Measurements from ENCODE around the gene BBS9.

BBS9 gene

GRCh38 chr7:33388332-33388731 lies 259.0 kb downstream of the BBS9 start:
- DNase-seq = no peak

GRCh38 chr7:33392148-33392547 lies 262.8 kb downstream of the BBS9 start:
- DNase-seq = no peak

- DNase-seq = no peak
Measured at GRCh38 chr7:33393770-33394169, 264.4 kb downstream of the BBS9 start.

- no peak for DNase-seq
Measured at GRCh38 chr7:33395340-33395739, 266.0 kb downstream of the BBS9 start.

DNA sequence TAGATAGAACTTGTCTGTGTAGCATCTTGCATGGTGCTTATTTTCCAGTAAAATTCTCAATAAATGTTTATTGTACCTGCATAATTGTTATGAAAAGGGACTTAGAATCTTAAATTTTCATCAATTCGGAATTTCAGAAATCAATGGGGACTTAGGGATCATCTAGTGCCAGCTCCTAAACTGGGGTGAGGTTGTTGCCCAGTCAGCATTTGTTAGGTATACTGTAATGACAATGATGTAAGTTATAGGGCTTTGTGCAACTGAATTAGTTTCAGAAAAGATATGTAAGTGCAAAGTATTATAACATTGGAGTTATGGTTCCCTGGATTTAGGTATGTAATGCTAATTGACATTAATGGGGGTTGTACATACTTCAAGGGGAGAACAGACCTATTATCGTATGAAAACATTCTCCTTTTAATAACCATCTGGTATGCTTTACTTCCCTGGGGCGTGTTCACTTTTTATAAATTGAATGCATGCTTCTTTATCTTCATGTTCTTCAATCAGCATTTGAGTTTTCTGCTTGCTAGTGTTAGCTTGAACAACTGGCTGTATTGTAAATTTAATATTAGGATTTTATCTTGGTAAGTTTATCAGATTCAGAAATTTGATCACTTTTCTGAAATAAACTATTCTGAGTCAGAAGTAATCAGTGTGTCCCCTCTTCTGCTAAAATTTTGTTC lies 270.3 kb downstream of the BBS9 start:
- DNase-seq = no peak

DNA sequence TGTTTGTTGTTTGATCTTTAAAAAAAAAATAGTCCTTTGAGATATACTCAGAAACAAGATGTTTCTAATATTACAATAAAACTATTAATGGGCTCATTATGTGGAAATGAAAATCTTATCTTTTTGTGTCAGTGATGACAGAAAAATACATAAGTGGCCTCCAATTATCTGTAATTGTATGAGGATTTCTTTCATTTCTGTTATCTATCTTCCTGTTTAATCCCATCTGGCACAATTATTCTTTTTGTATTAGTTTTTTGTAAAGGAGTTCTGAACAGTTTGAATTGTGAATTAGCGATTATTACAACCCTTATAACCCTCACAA lies 270.8 kb downstream of the BBS9 start:
- DNase-seq = no peak

DNA sequence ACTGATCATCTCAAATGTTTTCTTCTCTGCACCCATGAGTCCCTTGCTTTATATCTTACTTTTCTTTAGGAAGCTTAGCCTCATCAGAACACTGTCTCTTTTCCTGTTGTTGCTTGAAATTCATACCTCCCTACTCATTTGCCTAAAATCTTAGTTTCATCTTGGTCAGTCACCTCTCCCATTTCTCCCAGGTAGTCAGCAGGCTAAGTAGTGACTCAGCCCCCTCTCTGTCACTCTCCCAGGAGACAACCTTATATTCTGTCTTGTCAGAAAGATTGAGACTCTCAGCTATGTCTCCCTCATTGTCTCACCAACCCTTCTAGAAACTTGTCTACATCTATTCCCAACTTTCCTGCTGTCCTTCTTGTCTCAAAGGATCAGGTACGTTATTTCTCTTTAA lies 280.9 kb downstream of the BBS9 start:
- DNase-seq = no peak

- no peak for DNase-seq
Measured at GRCh38 chr7:33411020-33411419, 281.7 kb downstream of the BBS9 start.

GRCh38 chr7:33412331-33412730 lies 283.0 kb downstream of the BBS9 start:
- no peak for DNase-seq

GRCh38 chr7:33418251-33418701 lies 288.9 kb downstream of the BBS9 start:
- no peak for DNase-seq

- no peak for DNase-seq
Measured at GRCh38 chr7:33420311-33420940, 291.1 kb downstream of the BBS9 start.

- no peak for DNase-seq
Measured at GRCh38 chr7:33421429-33421828, 292.1 kb downstream of the BBS9 start.

DNA sequence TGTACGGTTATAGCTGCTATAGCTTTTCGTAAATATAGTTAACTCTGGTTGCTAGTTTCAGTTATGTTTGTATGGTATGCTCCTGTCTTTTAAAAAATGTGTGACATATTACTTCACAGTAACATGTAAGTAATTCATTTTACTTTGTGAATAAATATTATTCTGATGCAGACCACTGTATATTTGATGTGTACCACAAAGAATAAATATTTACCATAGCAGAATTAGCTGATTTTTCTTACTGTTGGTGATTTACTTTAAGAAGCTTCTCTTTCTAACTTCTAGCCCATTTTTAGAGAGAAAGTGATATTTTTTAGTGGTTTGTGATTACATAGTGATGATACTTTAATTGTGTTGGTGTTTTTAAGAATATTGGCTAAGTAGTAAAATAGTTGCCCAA lies 292.8 kb downstream of the BBS9 start:
- DNase-seq = no peak

DNA sequence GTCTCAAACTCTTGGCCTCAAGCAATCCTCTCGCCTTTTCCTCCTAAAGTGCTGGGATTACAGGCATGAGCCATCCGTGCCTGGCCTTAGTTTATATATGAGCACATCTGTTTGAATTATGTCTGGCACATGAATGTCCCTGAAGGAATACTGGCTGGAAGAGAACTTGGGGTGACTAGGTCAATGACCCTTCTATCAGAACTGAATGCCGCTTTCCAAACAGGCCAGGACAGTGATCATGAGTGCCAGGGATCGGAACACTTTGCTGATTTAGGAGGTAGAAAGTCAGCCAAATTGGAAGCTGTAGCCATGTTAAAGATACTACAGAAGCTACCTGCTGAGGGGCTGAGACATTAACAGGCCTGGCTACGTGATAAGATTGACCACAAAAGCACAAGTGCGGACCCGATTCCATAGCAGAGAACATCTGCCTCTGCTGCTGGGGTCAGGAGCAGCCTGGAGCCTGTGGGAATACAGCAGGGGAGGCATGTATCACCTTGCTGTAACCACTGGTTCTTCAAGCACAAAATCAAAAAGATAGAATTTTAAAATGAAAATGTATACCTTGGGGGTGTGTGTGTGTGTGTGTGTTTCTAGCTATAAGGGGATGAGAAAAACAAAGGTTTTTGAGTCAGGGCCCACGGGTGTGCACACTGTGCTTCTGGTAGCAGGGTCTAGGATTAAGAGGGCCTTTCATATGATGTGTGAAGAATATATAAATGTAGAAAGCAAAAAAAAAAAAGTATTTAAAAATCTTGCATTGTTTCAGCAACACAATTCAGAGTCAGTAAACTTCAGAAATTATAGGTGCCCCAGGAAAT lies 293.7 kb downstream of the BBS9 start:
- no peak for DNase-seq

- DNase-seq = no peak
Measured at GRCh38 chr7:33423646-33424020, 294.3 kb downstream of the BBS9 start.

DNA sequence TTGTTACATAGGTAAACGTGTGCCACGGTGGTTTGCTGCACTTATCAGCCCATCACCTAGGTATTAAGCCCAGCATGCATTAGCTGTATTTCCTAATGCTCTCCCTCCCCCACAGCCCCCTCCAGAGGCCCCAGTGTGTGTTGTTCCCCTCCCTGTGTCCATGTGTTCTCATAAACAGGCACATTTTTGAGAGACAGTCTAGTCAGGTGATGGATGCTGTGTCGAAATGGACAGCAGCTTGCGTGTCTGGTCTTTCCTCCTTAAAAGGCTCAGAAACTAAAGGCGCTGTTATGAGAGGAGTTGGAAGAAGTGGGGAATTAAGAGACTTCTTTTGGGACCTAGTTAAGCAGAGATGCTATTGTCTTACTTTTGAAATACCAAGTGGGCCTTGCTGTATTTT lies 296.0 kb downstream of the BBS9 start:
- no peak for DNase-seq

DNA sequence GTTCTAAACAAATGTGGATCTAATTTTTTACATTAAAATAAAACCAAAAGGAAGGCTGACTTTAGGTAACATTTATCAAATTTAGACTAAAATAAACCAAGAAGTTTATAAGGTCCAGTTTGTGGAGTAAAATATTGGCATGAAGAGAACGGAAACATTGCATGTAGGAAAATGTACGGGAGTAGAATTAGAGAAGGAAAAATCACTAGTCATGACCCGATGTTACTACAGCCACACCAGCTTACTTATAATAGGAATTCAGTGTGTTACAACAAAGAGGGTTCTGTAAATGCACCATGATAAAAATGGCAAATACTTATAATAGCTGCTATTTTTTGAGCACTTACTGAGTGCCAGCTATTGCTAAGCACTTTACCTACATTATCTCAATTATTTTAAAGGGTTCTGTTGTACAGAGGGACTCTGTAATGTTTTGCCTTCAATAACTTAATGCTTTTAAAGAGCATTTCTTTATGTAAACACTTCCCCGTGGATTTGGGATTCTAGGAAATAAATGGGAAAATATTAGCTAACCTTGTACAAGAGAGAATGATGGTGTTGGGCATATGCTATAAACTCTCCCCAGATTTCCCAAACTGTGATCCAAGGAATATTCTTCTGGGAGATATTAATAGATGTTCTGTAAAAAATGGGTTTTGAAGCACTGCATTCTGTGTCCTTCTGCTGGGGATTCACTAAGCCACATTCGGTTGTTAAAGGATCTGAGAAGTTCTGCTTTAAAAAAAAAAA lies 296.7 kb downstream of the BBS9 start:
- no peak for DNase-seq

DNA sequence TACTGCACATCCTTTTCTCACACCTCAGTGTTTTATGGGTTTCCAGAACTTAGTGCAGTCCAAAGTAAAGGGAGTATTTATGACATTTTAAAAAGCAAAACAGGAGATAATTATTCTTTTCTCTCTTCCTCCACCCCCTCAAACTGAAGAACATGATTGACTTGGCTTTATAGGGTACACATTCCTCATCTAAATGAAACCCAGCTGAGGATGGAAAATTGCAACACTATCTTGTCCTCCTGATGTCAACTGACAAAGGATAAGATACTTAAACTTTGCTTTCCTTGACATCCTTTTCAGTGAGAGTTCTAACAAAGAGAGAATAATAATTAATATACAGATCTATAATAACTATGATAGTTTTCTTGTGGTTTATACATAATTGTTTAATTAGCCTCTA lies 299.1 kb downstream of the BBS9 start:
- no peak for DNase-seq

GRCh38 chr7:33431543-33431942 lies 302.2 kb downstream of the BBS9 start:
- no peak for DNase-seq

DNA sequence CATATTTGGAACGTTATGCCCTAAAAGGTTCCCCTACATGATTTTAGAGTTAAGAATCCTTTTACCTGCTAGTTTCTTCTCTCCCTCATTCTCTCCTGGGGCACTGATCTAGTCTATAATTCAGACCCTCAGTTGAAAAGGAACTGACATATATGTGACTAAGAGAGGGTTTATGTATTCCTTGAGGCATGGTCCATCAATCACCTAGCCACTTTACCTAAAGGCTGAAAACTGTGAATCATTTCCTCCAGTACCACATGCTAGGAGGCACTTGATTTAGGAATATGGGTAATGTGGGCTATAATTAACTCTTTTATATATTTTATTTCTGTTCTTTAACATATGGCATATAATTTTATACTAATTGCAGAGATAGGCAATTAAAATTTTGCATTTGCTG lies 303.5 kb downstream of the BBS9 start:
- DNase-seq = no peak

DNA sequence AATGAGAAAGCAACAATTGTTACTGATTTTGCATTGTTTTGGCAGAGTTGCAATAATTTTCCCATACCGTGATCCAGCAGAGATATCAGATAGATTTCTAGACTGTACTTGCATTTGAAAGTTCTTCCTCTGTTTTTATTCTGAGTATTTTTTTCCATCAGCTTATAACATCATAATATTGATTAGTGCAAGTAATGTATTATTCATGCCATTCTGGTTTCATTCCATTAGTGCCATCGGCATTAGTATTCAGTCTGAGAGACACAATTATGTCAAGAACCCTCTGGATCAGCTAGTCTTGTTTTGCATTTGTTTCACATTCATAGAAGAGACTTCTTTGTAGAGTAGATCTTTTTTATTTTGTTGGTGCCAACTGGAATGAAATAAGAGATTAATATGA lies 304.0 kb downstream of the BBS9 start:
- peak in 1 of 2 donors; percentile 2 for DNase-seq

DNA sequence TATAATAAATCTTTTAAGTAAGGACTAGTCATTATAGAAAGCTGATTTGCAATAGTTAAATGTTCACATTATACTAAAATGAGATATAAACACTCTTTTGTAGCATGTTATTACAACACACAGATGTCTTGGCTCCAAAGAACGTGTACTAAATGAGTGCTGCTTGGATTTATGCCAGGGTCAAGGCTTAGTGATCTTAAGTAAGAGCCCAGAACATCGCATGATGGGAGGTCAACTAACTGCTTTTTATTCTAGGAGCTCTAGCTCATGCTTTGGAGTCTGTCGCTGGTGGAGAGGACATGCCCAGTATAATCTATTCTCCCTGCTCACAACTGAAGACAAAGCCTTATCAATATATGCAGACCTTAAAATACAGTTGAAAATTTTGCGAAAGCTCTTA lies 315.1 kb downstream of the BBS9 start:
- DNase-seq = no peak

- no peak for DNase-seq
Measured at GRCh38 chr7:33446551-33446950, 317.2 kb downstream of the BBS9 start.

All from hippocampal formation (tissue), 2 donors.